ENCODE data around the gene PLCL2.

The PLCL2 gene

GRCh38 chr3:16899919-16900318 lies 15.2 kb downstream of the PLCL2 start:
- peaks cover 96% of the 10 kb centered on the region for H3K79me2 ChIP-seq (ENCODE audit: low read length)
- H2AFZ ChIP-seq (ENCODE audit: low read length), result no peak overlapping the region
- no peaks in the 10 kb centered on the region for H3K9me2 ChIP-seq (replicated peaks; ENCODE audit: insufficient read depth, low read length)
- H3K27me3 ChIP-seq (replicated peaks; ENCODE audit: insufficient read depth, low read length), result no peaks in the 10 kb centered on the region
- H4K20me1 ChIP-seq (ENCODE audit: insufficient read depth, low read length), result no peaks in the 10 kb centered on the region
- H3K9me3 ChIP-seq (replicated peaks; ENCODE audit: insufficient read depth, low read length), result no peaks in the 10 kb centered on the region
- no peaks in the 10 kb centered on the region for H3F3A ChIP-seq (ENCODE audit: insufficient read depth, low read length)
- no peak overlapping the region for H3K4me2 ChIP-seq (ENCODE audit: low read depth, low read length)
- H3K4me3 ChIP-seq (ENCODE audit: low read length), result no peak overlapping the region
- no peak for DNase-seq
- H3K27ac ChIP-seq (ENCODE audit: low read length), result no peak overlapping the region
- no peak overlapping the region for H3K9ac ChIP-seq (ENCODE audit: low read length)
- TF ChIP-seq EZH2 (optimal IDR thresholded peaks at IDR 0.05; ENCODE audit: low read depth, low read length) (no peak), EZH2phosphoT487 (IDR thresholded peaks at IDR 0.05; ENCODE audit: low read length) (no peak)
- TF ChIP-seq, protein P1, sequence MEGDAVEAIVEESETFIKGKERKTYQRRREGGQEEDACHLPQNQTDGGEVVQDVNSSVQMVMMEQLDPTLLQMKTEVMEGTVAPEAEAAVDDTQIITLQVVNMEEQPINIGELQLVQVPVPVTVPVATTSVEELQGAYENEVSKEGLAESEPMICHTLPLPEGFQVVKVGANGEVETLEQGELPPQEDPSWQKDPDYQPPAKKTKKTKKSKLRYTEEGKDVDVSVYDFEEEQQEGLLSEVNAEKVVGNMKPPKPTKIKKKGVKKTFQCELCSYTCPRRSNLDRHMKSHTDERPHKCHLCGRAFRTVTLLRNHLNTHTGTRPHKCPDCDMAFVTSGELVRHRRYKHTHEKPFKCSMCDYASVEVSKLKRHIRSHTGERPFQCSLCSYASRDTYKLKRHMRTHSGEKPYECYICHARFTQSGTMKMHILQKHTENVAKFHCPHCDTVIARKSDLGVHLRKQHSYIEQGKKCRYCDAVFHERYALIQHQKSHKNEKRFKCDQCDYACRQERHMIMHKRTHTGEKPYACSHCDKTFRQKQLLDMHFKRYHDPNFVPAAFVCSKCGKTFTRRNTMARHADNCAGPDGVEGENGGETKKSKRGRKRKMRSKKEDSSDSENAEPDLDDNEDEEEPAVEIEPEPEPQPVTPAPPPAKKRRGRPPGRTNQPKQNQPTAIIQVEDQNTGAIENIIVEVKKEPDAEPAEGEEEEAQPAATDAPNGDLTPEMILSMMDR (IDR thresholded peaks at IDR 0.05; ENCODE audit: low read length), result no peak
- no peaks in the 10 kb centered on the region for H3K36me3 ChIP-seq (replicated peaks; ENCODE audit: insufficient read depth, low read length)
- H3K4me1 ChIP-seq (ENCODE audit: low read length), result no peaks in the 10 kb centered on the region

DNA sequence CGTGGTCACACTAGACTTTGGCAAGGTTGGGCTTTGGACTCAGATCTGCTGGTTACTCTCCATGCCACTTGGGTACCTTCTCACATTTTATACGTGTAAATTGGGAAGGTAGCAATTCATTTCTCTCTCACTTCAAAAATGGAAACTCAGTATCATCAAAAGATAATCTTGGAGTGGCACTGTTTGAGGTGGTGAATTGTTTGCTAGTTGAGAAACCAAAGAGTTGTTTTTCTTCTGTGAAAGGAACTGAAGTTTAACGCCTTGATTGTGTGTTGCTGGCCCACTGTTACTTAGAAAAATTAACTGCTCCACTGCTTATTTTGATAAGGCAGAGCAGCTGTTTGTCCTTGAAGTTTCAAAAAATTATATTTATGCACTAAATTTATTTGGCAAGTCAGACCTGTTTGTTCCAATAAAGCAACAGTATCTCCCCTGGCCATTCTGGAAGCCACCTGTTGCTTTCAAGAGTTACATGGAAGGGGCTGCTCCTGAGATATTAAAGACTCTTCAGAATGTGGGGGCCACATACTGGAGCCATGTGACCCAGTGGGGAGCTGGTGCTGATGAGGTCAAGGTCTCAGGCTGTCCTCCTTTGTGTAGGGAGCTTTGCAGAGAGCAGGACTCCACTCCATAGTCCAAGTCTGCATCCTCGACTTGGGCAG lies 16.2 kb downstream of the PLCL2 start:
- Histone ChIP-seq H3K4me2 (ENCODE audit: low read depth, low read length) (no peak overlapping the region), H3K4me3 (ENCODE audit: low read length) (no peak overlapping the region), H3K4me1 (ENCODE audit: low read length) (peaks cover 4% of the 10 kb centered on the region), H3K27ac (ENCODE audit: low read length) (no peak overlapping the region), H3K9ac (ENCODE audit: low read length) (no peak overlapping the region), H3K27me3 (replicated peaks; ENCODE audit: insufficient read depth, low read length) (no peaks in the 10 kb centered on the region), H3K36me3 (replicated peaks; ENCODE audit: insufficient read depth, low read length) (no peaks in the 10 kb centered on the region), H3K9me3 (replicated peaks; ENCODE audit: insufficient read depth, low read length) (no peaks in the 10 kb centered on the region), H3K79me2 (ENCODE audit: low read length) (peaks cover 96% of the 10 kb centered on the region), H2AFZ (ENCODE audit: low read length) (no peak overlapping the region), H3K9me2 (replicated peaks; ENCODE audit: insufficient read depth, low read length) (no peaks in the 10 kb centered on the region), H4K20me1 (ENCODE audit: insufficient read depth, low read length) (no peaks in the 10 kb centered on the region), H3F3A (ENCODE audit: insufficient read depth, low read length) (no peaks in the 10 kb centered on the region)
- DNase-seq, result no peak
- TF ChIP-seq, protein P1 (IDR thresholded peaks at IDR 0.05; ENCODE audit: low read length), result no peak
- TF ChIP-seq EZH2phosphoT487 (IDR thresholded peaks at IDR 0.05; ENCODE audit: low read length) (no peak), EZH2 (optimal IDR thresholded peaks at IDR 0.05; ENCODE audit: low read depth, low read length) (no peak)

DNA sequence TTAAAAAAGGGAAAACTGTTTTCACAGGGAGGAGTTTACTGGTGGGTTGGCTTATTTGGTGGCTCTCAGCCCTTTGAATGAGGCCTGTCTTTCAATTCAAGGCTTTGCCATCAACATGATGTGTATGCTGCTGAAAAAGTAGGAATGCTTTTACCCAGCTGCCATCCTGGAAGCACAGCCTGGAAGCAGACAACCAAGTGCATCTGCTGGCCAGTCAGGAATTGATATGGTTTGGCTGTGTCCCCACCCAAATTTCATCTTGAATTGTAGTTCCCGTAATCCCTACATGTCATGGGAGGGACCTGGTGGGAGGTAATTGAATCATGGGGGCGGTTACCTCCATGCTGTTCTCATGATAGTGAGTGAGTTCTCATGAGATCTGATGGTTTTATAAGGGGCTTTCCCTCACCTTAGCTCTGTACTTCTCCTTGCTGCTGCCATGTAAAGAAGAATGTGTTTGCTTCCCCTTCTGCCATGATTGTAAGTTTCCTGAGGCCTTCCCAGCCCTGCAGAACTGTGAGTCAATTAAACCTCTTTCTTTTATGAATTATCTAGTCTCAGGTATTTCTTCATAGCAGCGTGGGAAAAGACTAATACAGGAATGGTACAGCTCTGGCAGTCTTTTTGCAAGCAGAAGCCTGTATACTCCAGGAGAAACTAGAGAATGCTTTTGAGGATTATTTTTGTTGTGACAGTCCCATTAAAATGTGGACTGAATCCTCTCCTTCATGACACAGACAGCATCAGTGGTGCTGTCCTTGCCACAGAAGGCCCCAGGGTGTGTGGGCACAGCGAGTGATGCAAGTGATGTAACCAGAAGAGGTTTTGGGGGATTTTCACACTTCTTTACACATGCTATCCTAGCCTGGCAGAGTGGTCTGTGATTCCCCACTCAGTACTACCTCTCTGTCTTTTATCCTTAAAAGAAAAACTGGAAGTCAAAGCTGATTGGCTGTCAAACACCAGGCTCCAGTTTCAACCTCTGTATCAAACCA lies 20.0 kb downstream of the PLCL2 start:
- H3K79me2 ChIP-seq (ENCODE audit: low read length), result peaks cover 93% of the 10 kb centered on the region
- H3K27ac ChIP-seq (ENCODE audit: low read length), result no peak overlapping the region
- TF ChIP-seq EZH2phosphoT487 (IDR thresholded peaks at IDR 0.05; ENCODE audit: low read length) (no peak), EZH2 (optimal IDR thresholded peaks at IDR 0.05; ENCODE audit: low read depth, low read length) (no peak)
- TF ChIP-seq, protein P1 (IDR thresholded peaks at IDR 0.05; ENCODE audit: low read length), result no peak
- H3K36me3 ChIP-seq (replicated peaks; ENCODE audit: insufficient read depth, low read length), result no peaks in the 10 kb centered on the region
- no peaks in the 10 kb centered on the region for H4K20me1 ChIP-seq (ENCODE audit: insufficient read depth, low read length)
- no peaks in the 10 kb centered on the region for H3K9me2 ChIP-seq (replicated peaks; ENCODE audit: insufficient read depth, low read length)
- H3K9ac ChIP-seq (ENCODE audit: low read length), result no peak overlapping the region
- H3K4me3 ChIP-seq (ENCODE audit: low read length), result no peak overlapping the region
- no peaks in the 10 kb centered on the region for H3K9me3 ChIP-seq (replicated peaks; ENCODE audit: insufficient read depth, low read length)
- H3F3A ChIP-seq (ENCODE audit: insufficient read depth, low read length), result peaks cover 7% of the 10 kb centered on the region
- no peak for DNase-seq
- no peak overlapping the region for H2AFZ ChIP-seq (ENCODE audit: low read length)
- no peaks in the 10 kb centered on the region for H3K27me3 ChIP-seq (replicated peaks; ENCODE audit: insufficient read depth, low read length)
- H3K4me2 ChIP-seq (ENCODE audit: low read depth, low read length), result no peak overlapping the region
- peaks cover 21% of the 10 kb centered on the region for H3K4me1 ChIP-seq (ENCODE audit: low read length)
